Endometrium (tissue), 2 donors: ENCODE measurements around the gene PROZ.

Experiments used
- FAIRE-seq: peaks from 2 replicates; lab custom pipeline; 2012; peaks lifted over from hg19 to GRCh38; lab: Jason Lieb, UNC
- donor health status: control.
- donor health status: control.

Gene PROZ

DNA sequence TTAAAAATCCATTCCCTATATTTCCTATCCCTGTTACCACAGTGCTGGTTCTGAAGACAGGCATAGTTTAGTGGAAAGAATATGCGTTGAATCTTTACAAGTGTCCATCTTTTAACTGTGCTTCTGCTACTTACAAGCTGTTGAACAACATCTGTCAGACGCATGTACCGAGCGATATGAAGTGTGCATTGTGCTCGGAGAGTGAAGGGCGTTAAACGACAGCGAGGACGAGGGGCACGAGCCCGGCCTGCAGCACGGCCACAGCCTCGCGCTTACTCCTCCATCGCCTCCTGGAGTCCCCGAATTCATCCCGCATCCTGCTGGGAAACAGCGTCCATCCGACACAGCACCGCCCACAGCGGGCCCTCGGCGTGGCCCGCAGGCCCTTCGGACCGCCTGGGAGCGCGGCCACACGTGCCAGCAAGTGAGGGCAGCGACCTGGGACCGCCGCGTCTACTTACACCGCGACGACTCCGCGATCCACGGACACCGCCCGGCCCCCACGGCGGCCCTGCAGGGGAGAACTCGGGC lies 49.5 kb downstream of the PROZ start:
- FAIRE-seq = no peak

DNA sequence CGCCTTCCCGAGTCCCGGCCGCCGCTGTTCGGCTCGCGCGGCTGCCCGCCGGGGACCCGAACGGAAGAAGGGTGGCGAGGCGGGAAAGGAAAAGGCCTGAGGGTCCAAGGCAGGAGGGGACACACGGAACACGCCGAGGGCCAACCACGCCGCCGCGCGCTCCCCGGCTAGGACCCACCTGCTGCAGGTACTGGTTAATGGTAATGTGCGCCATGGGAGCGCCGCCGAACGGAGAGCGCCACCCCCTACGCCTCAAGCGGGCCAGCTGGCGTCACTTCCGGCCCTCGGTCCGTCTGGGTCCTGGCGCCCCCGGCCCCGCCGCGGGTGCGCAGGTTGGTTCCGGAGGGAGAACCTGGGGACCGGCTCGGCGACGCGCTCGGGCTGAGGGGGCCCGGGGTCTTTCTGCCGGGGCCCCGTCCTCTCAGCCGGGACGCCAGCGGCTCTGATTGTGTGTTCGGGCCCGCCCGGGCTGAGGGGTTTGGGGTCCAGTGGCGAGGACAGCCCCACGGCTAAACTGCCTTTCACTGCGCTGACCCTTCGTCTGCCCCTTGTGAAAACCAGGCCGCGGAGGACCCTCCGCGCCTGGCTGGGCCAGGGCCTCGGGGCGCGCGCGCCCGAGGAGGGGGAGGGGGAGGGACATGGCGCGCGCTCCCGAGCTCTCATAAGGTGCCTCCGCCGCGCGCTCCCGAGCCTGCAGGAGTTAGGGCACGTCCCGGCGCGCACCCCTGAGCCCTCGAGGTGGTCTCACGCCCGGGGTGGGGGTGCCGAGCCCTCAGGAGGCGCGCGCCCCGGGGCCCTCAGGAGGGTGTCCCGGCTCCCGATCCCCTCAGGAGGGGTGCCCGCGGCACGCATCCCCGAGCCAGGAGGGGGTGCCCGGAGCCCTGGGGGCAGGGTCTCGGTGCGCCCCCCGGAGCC lies 50.2 kb downstream of the PROZ start, which contains the start of gene PCID2:
Gene PCID2, minus strand, starts transcription at position 249 of the 915 bp plus-strand sequence. Its CDS starts 35 bp downstream, at position 214.
- no peak for FAIRE-seq

DNA sequence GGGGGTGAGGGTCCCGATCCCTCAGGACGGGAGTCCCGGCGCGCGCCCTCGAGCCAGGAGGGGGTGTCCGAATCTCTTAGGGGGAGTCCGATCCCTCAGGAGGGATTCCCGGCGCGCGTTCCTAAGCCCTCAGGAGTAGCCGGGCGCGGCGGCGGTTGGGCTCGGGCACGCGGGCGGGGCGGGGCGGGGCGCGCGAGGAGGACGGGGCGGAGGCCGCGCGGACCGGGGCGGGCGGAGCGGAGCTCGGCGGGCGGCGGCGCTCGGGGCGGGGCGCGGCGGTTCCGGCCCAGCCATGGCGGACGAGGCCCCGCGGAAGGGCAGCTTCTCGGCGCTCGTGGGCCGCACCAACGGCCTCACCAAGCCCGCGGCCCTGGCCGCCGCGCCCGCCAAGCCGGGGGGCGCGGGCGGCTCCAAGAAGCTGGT lies 50.9 kb downstream of the PROZ start, which contains the start of gene CUL4A:
Gene CUL4A, plus strand, starts transcription at position 278 of the 423 bp plus-strand sequence. Its CDS starts 15 bp downstream, at position 293.
- FAIRE-seq = no peak

DNA sequence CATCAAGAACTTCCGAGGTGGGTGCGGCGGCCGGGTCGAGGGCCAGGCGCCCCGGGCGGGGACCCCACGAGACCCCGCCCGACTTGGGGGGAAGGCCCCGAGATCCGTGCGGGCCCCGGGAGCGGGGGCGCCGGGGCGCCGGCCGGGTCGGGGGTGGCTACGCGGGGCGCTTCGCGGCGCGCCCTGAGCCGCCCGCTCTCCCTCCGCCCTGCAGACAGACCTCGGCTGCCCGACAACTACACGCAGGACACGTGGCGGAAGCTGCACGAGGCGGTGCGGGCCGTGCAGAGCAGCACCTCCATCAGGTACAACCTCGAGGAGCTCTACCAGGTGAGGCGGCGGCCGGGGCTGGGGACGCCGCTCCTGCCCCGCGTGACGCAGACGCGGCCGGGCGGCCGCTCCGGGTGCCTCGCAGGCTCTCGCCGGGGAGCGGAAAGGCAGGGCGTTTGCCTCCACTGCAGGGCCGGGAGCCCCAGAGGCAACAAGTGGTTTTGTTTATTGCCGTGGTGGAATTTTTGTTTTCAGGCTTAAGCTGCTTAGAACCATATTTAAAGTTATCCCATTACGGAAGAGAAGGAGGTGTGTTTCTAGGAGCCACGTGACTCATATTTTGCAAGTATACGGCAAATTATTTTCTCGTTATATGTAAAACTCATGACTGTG lies 51.4 kb downstream of the PROZ start:
- FAIRE-seq = no peak

DNA sequence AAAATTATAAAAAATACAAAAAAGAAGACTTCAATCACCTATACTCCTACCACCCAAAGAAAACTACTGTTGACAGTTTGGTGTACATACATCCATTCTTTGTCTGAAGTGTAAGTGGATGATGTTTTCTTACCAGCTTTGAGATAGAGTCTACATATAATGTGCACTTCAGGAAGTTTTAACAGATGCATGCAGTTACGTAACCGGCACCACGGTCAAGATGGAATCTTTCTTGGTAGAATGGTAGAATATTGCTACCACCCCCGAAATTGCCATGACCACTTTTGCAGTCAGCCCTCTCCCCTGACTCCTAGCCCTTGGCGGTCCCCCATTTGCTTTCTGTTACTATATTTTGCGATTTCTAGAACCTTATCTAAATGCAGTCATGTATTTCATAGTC lies 52.4 kb downstream of the PROZ start:
- FAIRE-seq = no peak

DNA sequence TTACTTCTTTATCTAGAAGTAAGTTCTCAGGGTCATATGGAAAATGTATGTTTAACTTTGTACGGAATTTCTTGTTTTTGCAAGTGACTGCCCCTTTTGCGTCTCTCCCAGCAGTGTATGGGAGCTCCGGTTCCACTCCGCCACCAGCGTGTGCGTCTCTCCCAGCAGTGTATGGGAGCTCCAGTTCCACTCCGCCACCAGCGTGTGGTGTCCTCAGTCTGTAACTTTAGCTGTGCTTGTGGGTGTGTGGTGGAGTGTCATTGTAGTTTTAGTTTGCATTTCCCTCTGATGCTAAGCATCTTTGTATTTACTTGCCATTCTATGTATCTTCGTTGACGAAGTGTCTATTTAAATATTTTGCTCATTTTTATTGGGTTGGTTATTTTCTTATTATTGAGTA lies 53.3 kb downstream of the PROZ start:
- FAIRE-seq = no peak

DNA sequence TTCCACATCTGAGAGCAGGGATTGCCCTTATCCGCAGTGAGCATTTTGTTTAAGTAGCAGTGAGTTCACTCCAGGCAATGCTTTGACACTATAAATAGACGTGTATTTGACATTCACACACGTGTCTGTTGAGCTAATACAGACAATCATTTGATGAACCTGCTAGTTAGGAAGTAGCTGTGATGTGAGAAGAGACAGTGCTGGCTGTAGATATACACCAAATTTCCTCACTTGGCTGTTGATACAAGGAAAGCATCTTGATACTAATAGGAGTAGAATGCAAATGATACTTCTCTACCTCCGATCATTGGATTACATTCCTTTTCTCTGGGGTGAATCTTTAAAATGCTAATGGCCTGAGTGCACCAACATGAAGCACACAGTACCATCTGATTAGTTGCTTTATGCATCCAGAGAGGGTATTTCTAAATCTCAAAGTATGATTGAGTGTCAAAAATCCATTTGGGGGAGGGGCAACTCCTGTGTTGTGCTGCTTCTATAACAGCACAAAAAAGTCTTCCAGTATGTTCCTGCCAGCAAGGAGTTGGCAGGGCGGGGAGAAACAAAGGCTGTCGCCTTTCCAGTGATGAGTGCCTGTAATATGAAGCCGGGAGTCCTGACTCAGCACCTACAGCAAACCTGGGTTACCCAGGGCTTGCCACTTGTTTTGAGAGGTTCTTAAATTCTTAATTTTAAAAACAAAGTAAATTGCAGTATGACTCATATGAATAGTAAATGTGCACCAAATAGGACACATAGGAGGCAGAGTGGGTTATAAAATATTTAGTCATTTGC lies 58.0 kb downstream of the PROZ start:
- FAIRE-seq = no peak

DNA sequence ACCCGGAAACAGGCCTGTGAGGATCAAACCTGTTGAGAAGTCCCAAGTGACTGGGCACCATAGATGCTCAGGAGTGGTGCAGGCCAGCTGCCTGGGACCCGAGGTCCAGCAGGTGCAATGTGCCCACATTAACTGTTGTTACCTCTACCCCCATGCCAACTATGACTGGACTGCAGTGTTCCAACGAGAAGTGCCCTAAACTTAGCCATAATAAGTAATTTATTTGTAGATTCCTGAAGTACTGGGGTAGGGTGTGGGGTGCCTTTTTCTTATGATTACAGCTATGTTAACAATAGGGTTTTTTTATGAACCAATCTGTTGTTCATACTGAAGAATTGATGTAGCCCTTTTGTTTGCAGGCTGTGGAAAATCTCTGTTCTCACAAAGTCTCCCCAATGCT lies 60.1 kb downstream of the PROZ start:
- no peak for FAIRE-seq

DNA sequence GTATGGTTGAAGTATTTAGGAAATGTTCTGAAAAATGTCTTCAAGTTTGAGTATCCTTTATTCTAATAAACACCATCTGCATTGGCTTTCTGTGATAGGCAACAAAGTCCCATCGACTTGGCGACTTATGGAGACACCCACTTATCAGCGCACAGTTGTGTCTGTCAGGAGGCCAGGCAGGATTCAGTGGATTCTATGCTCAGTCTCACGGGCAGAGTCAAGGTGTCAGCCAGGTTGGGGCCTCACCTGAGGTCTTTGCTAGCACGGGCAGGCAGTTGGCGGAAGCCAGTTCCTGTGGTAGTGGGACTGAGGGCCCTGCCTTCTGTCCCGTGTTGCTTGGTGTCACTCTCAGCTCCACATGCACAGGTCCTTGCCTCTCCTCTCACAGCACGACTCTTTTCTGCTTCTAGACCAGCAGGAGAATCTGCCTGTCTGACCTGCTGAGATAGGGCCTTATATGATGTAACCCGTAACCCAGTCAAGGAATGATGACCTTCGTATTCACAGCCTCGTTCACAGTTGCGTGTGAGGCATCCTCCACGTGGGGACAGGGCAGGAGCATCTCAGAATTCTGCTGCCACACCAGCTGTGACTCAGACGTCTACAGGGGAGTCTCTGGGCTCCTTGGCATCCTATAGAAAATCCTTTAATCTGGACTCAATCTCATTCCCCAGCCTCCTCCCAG lies 61.0 kb downstream of the PROZ start:
- no peak for FAIRE-seq

DNA sequence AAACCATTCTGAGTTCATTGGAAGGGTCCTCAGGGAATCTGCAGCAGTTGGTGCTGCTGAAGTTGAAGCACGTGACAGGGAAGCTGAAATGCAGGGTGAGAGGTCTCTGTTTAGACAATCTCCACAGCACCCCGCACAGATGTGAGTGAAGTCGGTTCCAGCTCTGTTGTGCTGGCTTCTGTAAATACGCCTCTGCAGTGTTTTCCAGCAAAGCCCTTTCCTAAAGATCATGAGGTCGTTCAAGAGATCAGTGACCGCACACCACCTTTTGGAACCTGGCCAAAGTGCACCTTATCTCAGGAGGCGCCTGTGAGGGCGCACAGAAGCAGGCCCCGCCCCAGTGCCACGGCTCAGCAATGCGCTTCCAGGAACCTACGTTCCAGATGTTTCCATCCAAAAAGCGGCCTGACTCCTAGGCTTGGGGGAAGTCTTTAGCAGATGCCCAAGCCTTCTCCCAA lies 61.7 kb downstream of the PROZ start:
- no peak for FAIRE-seq

DNA sequence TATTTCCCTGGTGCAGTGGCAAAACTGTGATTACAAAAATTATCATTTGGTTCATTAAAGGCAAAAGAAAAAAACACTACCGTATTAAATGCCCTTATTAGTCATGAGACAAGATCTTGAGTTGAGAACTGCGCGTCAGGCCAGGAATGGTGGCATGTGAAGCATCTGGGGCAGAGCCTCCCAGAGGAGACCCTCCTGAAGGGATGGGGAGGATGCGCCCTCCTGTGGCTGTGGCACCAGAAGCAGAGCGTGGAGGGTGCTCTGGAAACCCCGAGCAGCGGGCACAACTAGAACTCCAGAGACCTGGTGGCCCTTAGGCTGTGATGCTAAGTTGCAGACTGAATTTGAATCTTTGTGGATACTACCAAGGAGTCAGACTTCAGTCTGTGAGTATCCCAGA lies 62.4 kb downstream of the PROZ start:
- FAIRE-seq = no peak
